Retina (tissue), 1 donor: ENCODE measurements around the gene POLA2.

Experiments
- DNase-seq: peaks from one replicate; pipeline ENCODE4 v3.0.0-alpha.2; 2016

Gene POLA2

DNA sequence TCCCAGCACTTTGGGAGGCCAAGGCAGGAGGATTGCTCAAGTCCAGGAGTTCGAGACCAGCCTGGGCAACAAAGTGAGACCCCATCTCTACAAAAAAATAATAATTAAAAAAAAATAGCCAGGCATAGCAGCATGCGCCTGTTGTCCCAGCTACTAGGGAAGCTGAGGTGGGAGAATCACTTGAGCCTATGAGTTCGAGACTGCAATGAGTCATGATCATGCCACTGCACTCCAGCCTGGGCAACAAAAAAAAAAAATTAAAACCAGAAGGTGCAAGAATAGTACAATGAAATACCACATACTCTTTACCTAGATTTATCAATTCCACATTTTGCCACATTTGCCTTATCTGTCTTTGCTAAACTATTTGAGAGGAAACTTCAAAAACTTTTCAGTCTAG, 80.1 kb downstream of the POLA2 start:
- no peak for DNase-seq
